NCI-H82 treated with DMSO at 0.1 percent for 48 hours (cell line): ENCODE measurements around the gene ARG1.
"Not testable (repeated sequence)": the region's sequence is repeated elsewhere in the genome, so short reads cannot be mapped to it uniquely, and the experiment has no call there.

Source experiments
- DNase-seq: peaks from one replicate; lab custom pipeline; 2025; ENCODE audit not compliant: unreplicated experiment; lab: John Stamatoyannopoulos, UW

Gene ARG1

GRCh38 chr6:131572686-131573415, at the start of gene ARG1:
Gene ARG1 (plus strand): TSS chr6:131573226. CDS start chr6:131573283, 57 bp downstream.
- no peak for DNase-seq

DNA sequence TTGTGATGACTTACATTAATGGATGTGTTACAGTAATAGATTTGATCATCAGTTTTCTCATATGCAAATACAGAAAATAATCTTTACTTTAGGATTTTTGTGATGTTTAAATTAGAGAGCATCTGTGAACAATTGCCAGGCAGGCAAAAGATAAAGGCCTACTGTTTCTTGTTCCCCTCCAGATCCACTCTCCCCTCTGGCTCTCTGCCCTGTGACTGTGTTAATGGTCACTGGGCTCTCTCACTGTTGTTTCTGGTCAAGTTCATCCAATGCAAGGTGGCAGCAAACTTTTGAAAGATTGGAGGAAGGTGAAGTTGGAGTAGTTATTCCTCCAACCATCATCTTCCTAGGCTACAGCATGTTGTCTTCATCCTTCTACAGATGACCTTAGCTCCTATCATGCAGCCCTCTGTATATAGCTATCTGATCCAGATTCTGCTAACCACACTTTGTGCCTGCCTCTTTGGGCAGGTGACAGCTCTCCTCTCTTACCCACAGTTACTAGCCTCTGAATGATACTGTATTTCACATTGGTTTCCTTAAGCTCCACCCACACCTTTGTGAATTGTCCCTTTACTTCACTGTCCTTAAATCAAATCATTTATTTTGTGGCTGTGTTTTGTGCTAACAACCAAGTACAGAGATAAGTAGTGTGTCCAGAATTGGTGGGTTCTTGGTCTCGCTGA, 48.9 kb upstream of the ARG1 start:
- DNase-seq = no peak

- DNase-seq = no peak
Measured at GRCh38 chr6:131524695-131525336, 48.2 kb upstream of the ARG1 start.

DNA sequence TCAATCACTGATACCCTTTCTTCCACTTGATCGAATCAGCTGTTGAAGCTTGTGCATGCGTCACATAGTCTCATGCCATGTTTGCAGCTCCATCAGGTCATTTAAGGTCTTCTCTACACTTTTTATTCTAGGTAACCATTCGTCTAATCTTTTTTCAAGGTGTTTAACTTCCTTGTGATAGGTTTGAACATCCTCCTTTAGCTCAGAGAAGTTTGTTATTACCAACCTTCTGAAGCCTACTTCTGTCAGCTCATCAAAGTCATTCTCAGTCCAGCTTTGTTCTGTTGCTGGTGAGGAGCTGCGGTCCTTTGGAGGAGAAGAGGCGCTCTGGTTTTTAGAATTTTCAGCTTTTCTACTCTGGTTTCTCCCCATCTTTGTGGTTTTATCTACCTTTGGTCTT, 42.1 kb upstream of the ARG1 start:
- not testable (repeated sequence) for DNase-seq

GRCh38 chr6:131531681-131532080, 41.3 kb upstream of the ARG1 start:
- DNase-seq = not testable (repeated sequence)

DNA sequence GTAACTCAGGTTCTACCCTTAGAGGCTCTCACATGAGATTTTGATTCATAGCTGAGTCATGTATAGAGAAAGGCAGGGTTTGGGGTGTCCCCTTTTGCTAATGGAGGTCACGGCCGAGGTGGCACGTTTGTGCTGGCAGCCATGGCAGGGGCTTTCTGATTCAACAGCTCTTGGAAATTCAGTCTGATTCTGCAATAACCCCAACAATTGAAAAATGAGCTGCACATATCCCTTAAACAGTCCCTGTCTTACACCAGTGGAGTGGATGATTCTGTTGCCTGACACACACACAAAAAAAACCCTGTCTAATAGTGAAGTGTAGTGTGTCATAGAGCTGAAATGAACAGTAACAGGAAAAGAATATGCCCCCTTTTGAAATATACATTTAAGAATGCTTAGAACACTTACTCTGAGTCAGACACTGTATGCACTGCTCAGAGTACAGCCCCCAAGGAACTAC, 40.4 kb upstream of the ARG1 start:
- no peak for DNase-seq

DNA sequence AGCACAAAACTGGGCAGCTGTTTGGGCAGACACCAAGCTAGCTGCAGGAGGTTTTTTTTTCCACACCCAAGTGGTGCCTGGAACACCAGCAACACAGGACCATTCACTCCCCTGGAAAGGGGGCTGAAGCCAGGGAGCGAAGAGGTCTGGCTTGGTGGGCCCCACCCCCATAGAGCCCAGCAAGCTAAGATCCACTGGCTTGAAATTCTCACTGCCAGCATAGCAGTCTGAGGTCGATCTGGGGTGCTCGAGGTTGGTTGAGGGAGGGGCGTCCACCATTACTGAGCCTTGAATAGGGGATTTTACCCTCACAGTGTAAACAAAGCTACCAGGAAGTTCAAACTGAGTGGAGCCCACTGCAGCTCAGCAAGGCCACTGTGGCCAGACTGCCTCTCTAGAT, 34.4 kb upstream of the ARG1 start:
- not testable (repeated sequence) for DNase-seq

GRCh38 chr6:131545317-131545716, 27.7 kb upstream of the ARG1 start:
- DNase-seq = no peak

DNA sequence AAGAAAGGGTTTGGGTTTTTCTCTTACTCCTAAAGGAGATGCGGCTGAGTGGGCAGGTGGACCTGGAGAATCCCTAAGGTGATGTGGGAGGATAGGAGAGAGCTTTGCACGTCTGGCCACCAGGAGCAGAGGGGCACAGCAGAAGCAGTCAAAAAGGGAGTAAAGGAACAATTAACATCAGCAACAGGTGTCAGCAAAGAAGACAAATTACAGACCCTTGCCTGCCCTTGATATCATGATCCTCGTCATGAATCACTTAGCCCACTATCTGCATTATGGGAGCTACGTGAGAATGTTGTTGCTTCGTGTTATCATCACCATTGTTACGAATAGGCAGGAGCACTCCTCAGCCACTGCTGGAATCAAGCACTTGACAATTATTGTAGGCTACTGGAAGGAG, 25.5 kb upstream of the ARG1 start:
- DNase-seq = no peak

DNA sequence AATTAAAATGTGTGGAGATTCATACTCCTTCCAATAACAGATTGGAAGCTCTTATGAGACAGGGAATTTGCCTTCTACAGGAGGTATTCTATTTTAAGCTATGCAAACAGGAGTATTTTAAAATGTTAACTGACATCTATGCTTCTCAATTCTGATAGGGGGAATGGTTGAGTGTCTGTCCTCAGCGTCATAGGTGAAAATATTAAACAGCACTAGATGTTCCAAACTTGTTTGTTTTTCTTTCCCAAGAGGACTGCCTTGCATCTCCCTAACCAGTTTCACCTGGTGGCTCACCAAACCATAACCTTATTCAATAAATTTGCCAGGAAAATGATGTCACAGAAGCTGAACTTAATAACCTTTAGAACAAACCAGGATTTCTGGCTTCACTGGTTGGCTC, 24.6 kb upstream of the ARG1 start:
- DNase-seq = no peak

DNA sequence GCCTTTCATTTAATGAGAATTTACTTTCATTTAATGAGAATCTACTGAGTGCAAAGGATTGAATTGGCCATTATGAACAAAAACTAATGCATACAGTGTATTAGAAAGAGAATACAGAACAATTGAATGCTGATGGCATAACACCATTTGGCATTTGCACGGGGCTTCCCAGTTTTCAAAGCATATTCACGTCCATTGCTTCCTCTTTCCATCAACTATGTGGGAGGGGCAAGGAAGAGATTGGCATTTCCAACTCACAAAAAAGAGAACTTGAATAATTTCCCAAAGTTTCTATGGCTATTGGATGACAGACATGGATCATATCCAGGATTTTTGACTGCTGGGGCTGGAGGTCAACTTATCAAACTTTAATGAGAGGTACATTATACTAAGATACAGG, 23.2 kb upstream of the ARG1 start:
- DNase-seq = no peak

DNA sequence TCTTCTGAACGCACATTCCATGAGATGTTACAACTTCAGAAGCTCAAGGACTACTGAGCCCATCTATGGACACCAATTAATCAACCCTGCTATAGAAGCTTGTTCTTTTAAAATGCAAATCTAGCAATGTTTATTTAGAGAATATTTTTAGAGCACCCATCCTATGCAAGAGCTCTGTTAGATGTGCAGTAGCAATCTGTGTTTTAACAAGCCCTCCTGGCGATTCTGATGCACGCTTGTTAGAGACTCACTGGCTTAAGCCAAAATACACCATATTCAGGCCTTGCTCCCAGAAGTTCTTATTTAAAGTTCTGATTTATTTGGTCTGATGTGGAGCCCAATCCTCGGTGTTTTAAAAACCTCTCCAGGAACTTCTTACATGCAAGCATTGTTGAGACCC, 21.1 kb upstream of the ARG1 start:
- no peak for DNase-seq

DNA sequence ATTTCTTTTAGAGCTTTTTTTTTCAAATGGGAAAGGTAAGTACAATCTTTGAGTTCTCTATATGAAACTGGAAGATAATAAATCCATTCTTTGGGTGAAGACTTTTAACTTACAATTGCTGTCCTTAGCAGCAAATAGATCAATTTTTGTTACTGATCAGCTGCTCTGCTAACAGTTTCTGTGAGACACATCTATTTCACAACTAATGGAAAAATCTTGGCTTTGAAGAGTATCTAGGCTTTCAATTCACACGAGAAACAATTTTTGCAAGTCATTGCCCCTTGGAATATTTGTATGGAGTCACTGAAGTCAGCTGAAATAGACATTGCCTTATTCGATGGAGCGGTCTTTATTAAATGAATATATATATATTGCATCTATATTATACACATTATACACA, 20.5 kb upstream of the ARG1 start:
- no peak for DNase-seq

- no peak for DNase-seq
Measured at GRCh38 chr6:131555992-131556391, 17.0 kb upstream of the ARG1 start.

DNA sequence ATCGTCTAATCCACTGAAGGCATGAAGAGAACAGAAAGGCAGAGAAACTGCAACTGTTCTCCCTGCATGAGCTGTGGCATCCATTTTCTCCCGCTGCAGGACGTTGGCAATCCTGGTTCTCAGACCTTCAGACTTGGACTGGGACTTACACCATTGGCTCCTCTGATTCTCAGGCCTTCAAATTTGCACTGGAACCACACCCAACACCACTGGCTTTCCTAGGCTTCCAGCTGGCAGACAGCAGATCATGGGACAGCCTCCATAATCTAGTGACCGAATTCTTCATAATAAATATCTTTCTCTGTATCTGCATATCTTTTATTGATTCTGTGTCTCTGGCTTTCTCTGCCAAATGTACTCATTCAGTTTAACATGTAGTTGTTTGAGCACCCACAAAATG, 14.1 kb upstream of the ARG1 start:
- no peak for DNase-seq

DNA sequence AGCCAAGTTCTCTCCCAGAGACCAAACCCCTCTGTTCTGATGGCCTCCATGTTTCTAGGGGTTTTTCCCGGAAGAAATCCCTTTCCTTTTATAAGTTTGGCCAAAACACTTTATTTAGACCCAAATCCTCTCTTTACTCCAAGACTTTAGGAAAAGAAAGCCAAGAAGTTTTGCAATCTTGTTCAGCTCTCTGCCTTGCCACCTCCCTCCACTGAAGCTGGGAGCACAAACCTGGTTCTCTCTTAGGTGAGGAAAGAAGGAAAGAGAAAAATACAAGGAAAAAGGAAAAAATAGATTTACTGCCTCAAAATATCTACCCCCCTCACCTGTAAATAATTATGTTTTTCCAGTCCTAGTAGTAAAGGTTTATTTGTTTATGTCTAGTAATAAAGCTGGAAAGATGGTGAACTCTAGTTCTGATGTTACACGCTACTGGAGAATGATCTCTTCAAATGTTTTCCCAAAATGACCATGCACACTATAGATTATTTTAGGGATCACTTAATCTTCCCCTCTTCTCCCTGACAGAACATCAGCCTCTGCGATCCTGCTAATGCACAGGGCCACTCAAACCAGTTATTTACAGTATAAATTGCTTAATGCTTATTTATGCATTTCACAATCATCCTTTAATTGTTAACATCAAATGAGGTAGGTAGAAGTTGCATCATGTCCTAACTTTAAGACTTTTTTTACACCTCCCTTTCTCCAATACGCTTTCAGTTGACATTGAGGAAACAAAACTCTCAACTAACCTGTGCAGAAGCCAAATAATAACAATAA, 10.9 kb upstream of the ARG1 start:
- no peak for DNase-seq

DNA sequence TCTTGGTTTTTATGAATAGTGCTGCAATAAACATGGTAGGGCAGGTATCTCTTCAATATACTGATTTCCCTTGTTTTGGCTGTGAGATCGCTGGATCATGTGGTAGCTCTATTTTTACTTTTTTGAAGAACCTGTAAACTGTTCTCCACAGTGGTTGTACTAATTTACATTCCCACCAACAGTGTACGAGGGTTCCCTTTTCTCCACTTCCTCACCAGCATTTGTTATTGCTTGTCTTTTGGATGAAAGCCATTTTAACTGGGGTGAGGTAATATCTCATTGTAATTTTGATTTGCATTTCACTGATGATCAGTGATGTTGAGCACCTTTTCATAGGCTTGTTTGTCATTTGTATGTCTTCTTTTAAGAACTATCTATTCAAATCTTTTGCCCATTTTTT, 8.0 kb upstream of the ARG1 start:
- DNase-seq = no peak

- no peak for DNase-seq
Measured at GRCh38 chr6:131568726-131569125, 4.3 kb upstream of the ARG1 start.

DNA sequence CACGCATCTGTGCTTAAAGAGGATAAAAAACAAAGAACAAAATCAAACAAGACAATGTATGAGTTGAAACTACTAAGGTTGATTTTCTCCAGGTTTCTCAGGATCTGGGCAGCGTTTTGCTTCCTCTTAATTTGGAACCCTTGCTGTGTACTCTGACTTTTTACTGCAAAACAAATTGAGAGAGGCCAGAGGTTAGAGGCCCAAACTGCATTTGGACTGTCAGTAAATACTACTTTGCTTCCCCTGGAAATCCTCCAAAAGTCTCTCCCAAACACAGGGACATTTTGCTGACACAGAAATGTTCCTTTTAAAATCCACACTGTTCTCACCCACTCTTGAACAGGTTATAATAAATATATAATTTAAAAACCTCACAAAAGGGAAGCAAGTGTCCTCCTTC, 1.1 kb downstream of the ARG1 start:
- no peak for DNase-seq

GRCh38 chr6:131574686-131575085, 1.7 kb downstream of the ARG1 start:
- DNase-seq = no peak

DNA sequence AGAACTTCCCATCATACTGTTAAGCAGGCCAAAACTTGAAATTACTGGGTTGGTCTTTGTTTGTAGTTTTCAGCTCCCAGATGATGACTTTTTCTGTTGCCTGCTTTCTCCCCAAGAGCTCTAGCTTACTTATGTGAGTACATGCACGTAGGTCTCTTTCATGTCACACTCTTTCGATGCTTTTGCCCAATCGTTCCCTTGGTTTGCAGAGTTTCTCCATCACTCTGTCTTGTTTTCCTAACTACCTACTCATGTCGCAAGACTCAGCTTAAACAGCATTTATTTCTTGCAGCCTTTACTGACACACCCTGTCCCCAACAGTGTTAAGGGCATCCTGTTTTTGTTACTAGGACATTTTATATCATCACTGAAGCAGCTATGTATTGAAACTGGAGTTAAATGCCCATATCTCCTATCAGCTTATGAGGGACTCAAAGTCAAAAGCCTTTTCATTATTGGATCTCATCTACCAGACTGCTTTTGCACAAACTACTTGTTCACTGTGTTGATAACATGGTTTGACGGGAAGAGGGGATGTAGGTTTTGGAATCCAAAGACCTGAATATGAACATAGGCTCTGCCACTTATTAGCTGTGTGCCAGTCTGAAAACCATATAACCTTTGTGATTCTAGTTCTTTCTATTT, 2.9 kb downstream of the ARG1 start:
- DNase-seq = no peak
